ENCODE results near the gene PTGS2. TPM values are rescaled to one million over a fixed set of nuclear protein-coding genes. Genes with fewer than 3 reads are reported as not detected.
A peak's percentile ranks its signal among the peaks of the same experiment; 100 is the strongest.

Gene PTGS2
- 1.5 to 2.8 TPM (median 2.3 TPM) in 3 replicates for total RNA-seq
- long read RNA-seq, full-length matches to known transcripts = 4 of 5 reads
- long read RNA-seq, partial matches to known transcripts = 1 of 5 reads
- long read RNA-seq, other reads (novel, unspliced or antisense) = 0 of 5 reads

GRCh38 chr1:186680245-186681061, at the start of gene PTGS2:
Gene PTGS2, minus strand, starts transcription at chr1:186680423. Its CDS starts 133 bp downstream, at chr1:186680290.
- Mint-ChIP-seq H3K27ac (ENCODE audit: unreplicated experiment) (peak within 1 kb of the TSS; percentile 92), H3K27me3 (ENCODE audit: low read depth) (peaks cover 4% of the 10 kb centered on the region), H3K4me1 (ENCODE audit: low read depth) (peaks cover 23% of the 10 kb centered on the region), H3K4me3 (ENCODE audit: unreplicated experiment) (peak within 1 kb of the TSS; percentile 92), H3K36me3 (ENCODE audit: low read depth) (peaks cover 4% of the 10 kb centered on the region), H3K9me3 (ENCODE audit: low read depth) (no peaks in the 10 kb centered on the region)
- TF ChIP-seq CTCF (IDR thresholded peaks at IDR 0.05) = peak; percentile 82
- DNase-seq (ENCODE audit: low spot score) = peak; percentile 91

GRCh38 chr1:186722711-186723309, 42.6 kb upstream of the PTGS2 start:
- no peak for DNase-seq (ENCODE audit: low spot score)
- Mint-ChIP-seq H3K36me3 (ENCODE audit: low read depth) (peaks cover 8% of the 10 kb centered on the region), H3K9me3 (ENCODE audit: low read depth) (peaks cover 18% of the 10 kb centered on the region), H3K4me3 (ENCODE audit: unreplicated experiment) (no peak overlapping the region), H3K27ac (ENCODE audit: unreplicated experiment) (no peak overlapping the region), H3K27me3 (ENCODE audit: low read depth) (peaks cover 11% of the 10 kb centered on the region), H3K4me1 (ENCODE audit: low read depth) (no peaks in the 10 kb centered on the region)
- TF ChIP-seq CTCF (IDR thresholded peaks at IDR 0.05) = peak; percentile 76

GRCh38 chr1:186717286-186717685, 37.1 kb upstream of the PTGS2 start:
- H3K4me1 Mint-ChIP-seq (ENCODE audit: low read depth) = no peaks in the 10 kb centered on the region
- H3K9me3 Mint-ChIP-seq (ENCODE audit: low read depth) = no peaks in the 10 kb centered on the region
- no peak for TF ChIP-seq CTCF (IDR thresholded peaks at IDR 0.05)
- H3K36me3 Mint-ChIP-seq (ENCODE audit: low read depth) = no peaks in the 10 kb centered on the region
- no peak overlapping the region for H3K4me3 Mint-ChIP-seq (ENCODE audit: unreplicated experiment)
- H3K27ac Mint-ChIP-seq (ENCODE audit: unreplicated experiment) = no peak overlapping the region
- H3K27me3 Mint-ChIP-seq (ENCODE audit: low read depth) = peaks cover 2% of the 10 kb centered on the region
- DNase-seq (ENCODE audit: low spot score) = no peak

GRCh38 chr1:186715887-186716809, 35.9 kb upstream of the PTGS2 start:
- Mint-ChIP-seq H3K4me3 (ENCODE audit: unreplicated experiment) (no peak overlapping the region), H3K4me1 (ENCODE audit: low read depth) (no peaks in the 10 kb centered on the region), H3K27me3 (ENCODE audit: low read depth) (peaks cover under 1% of the 10 kb centered on the region), H3K27ac (ENCODE audit: unreplicated experiment) (no peak overlapping the region), H3K9me3 (ENCODE audit: low read depth) (no peaks in the 10 kb centered on the region), H3K36me3 (ENCODE audit: low read depth) (no peaks in the 10 kb centered on the region)
- no peak for TF ChIP-seq CTCF (IDR thresholded peaks at IDR 0.05)
- no peak for DNase-seq (ENCODE audit: low spot score)
